Activated CD8-positive, alpha-beta T cell treated with anti-CD3 and anti-CD28 coated beads, Interleukin-2, amount 10 ng/mL, durations not matched to agents 7 days and 5 days (primary cell): ENCODE data around the gene SEPHS2. TPM values are rescaled to one million over a fixed set of nuclear protein-coding genes. Genes with fewer than 3 reads are reported as not detected.
A peak's percentile ranks its signal among the peaks of the same experiment; 100 is the strongest.

Source experiments
- ATAC-seq: fragments of 150-1000 bp; cut with Tn5 transposase; one replicate; pipeline ENCODE4 v1.10.0; 2021; ENCODE audit warnings: moderate library complexity
- CTCF ChIA-PET: fragments of 350-600 bp; sonication (Branson Sonifier 250); formaldehyde crosslinking; loops from one replicate; lab custom pipeline; 2021; ENCODE audit warnings: antibody characterized with exemption; lab: Charles Lee
- POLR2A ChIA-PET: fragments of 350-600 bp; sonication (Branson Sonifier 250); formaldehyde crosslinking; loops from one replicate; lab custom pipeline; 2021; ENCODE audit warnings: antibody characterized with exemption; lab: Charles Lee
- DNase-seq: peaks from one replicate; pipeline ENCODE4 v3.0.0-alpha.2; 2020
- H3K27ac Mint-ChIP-seq: one replicate; pipeline ENCODE4 v1.8.0; 2021; ENCODE audit warnings: mild to moderate bottlenecking, mixed read lengths
- H3K27me3 Mint-ChIP-seq: one replicate; pipeline ENCODE4 v1.8.0; 2021; ENCODE audit warnings: low read depth, mixed read lengths
- H3K36me3 Mint-ChIP-seq: one replicate; pipeline ENCODE4 v1.8.0; 2021; ENCODE audit warnings: low read depth, mixed read lengths
- H3K4me1 Mint-ChIP-seq: one replicate; pipeline ENCODE4 v1.8.0; 2021; ENCODE audit warnings: low read depth, mixed read lengths
- H3K4me3 Mint-ChIP-seq: one replicate; pipeline ENCODE4 v1.8.0; 2021; ENCODE audit warnings: mild to moderate bottlenecking, mixed read lengths
- H3K9me3 Mint-ChIP-seq: one replicate; pipeline ENCODE4 v1.8.0; 2022; ENCODE audit warnings: mixed read lengths; ENCODE audit not compliant: insufficient read depth
- total RNA-seq, 2 experiments: library from RNA; stranded (reverse); gene quantifications; one replicate each; pipeline ENCODE4 v1.2.3, GENCODE V29; 2021

Gene SEPHS2
- total RNA-seq, 2 experiments from 2014 or later = 64.6 to 68.7 TPM

DNA sequence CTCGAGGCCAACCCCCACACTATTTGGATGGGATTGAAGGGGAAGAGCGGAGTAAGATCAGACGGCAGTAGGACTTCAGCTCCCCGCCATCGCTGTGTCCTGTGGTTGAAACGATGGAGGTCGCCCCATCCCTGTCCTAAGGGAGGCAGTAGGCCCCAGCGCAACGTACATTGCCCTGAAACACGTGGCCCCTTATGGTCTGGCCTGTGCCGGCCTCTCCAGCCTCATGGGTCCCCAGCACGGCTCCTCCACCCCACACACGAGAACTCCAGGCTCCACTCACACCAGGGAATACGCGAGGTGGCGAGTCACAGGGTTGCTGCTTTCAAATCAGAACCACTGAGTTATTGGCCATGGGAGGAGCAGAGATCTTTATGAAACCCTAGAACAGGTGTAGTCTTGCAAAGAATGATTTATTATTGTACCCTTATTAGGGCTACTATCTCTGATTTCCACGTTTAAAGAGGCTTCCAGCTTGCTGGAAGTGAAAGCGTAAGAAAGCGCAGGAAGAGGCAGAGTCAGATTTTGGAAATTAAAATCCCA, 15.2 kb downstream of the SEPHS2 start:
- no peak overlapping the region for H3K27ac Mint-ChIP-seq
- H3K4me3 Mint-ChIP-seq = no peak overlapping the region
- ChIA-PET CTCF (interaction anchor here (0.9 to 2.4 kb wide), 46 partner anchors 11 to 338 kb away, joined by 3 to 80 read pairs (median 10); partner anchors contain the start of genes FBRS, ITGAL, PHKG2 and SEPHS2), POLR2A (interaction anchor here (0.6 to 2.9 kb wide), 19 partner anchors 9 to 204 kb away, joined by 3 to 27 read pairs (median 5); partner anchors contain the start of genes ITGAL, SEPHS2, ZNF747 and ZNF764)
- peak; percentile 13 for ATAC-seq
- H3K27me3 Mint-ChIP-seq = no peaks in the 10 kb centered on the region
- peaks cover 43% of the 10 kb centered on the region for H3K4me1 Mint-ChIP-seq
- no peaks in the 10 kb centered on the region for H3K9me3 Mint-ChIP-seq
- DNase-seq = no peak
- H3K36me3 Mint-ChIP-seq = peaks cover 27% of the 10 kb centered on the region

DNA sequence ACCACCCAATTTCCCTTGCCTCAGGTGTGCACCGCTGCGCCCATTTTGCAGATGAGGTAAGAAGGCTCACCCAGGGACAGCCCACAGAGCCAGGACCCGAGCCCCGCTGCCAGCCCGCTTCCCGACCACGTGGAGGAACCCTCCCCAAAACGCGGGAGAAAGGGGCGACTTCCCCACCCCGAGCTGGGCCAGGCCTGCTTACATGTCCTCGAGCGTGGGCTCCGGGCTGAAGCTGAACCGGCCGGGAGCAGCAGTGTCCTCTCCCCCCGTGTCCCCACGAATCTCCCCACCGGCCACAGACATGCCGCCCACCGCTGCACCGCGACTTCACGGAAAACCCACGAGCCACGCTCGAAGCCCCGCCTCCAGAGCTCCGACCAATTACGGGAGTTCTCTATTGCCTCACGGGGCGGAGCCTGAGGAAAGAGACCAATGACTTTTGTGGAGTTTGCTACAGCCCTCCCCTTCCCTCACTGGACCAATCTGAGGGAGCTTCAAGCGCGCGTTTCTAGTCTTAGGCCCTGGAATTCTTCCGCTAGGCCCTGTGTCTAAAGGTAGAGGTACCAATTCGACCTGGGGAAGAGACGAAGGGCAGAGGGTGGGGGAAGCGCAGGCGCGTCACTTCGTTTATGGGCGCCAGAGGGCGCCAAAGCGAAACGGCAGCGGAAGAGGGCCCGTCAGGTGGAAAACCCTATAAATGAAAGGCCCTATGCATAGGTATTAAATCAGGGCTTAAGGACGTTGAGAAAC, 15.8 kb downstream of the SEPHS2 start, which contains the start of gene DCTPP1:
Gene DCTPP1, minus strand, starts transcription at position 353 of the 750 bp plus-strand sequence. Its CDS starts 50 bp downstream, at position 303.
- Mint-ChIP-seq H3K4me3 (no peak within 1 kb of the TSS), H3K9me3 (no peaks in the 10 kb centered on the region), H3K4me1 (peaks cover 40% of the 10 kb centered on the region), H3K27me3 (no peaks in the 10 kb centered on the region), H3K27ac (no peak within 1 kb of the TSS), H3K36me3 (peaks cover 29% of the 10 kb centered on the region)
- DNase-seq (peak; percentile 99), ATAC-seq (peak; percentile 99)
- POLR2A ChIA-PET = interaction anchor here (0.7 to 2.9 kb wide), 21 partner anchors 10 to 185 kb away, joined by 3 to 27 read pairs (median 4); partner anchors contain the start of genes ITGAL, SEPHS2, ZNF747 and ZNF764
- CTCF ChIA-PET = interaction anchor here (0.6 to 2.4 kb wide), 66 partner anchors 9 to 338 kb away, joined by 3 to 80 read pairs (median 7); partner anchors contain the start of genes FBRS, ITGAL, PHKG2 and PRR14

DNA sequence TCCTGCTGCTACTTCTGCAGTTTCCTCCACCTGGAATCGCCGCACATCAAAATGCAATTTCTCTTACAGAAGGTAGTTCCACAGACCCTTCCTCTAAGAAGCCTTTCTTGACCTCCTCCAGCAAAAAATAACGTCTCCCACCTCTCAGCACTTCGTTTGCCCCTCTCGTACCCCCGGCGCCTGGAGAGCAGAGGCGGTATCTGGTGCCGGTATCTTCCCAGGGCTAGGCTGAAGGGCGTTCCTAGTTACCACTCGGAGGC, 16.3 kb downstream of the SEPHS2 start:
- Mint-ChIP-seq H3K27me3 (no peaks in the 10 kb centered on the region), H3K36me3 (peaks cover 33% of the 10 kb centered on the region), H3K27ac (no peak overlapping the region), H3K4me1 (peaks cover 39% of the 10 kb centered on the region), H3K4me3 (no peak overlapping the region), H3K9me3 (no peaks in the 10 kb centered on the region)
- CTCF ChIA-PET = interaction anchor here (0.6 to 2.4 kb wide), 67 partner anchors 10 to 337 kb away, joined by 3 to 80 read pairs (median 7); partner anchors contain the start of genes FBRS, ITGAL, PHKG2 and PRR14
- ATAC-seq (no peak), DNase-seq (no peak)
- POLR2A ChIA-PET = interaction anchor here (0.7 to 2.9 kb wide), 21 partner anchors 10 to 186 kb away, joined by 3 to 27 read pairs (median 4); partner anchors contain the start of genes ITGAL, SEPHS2, ZNF747 and ZNF764

DNA sequence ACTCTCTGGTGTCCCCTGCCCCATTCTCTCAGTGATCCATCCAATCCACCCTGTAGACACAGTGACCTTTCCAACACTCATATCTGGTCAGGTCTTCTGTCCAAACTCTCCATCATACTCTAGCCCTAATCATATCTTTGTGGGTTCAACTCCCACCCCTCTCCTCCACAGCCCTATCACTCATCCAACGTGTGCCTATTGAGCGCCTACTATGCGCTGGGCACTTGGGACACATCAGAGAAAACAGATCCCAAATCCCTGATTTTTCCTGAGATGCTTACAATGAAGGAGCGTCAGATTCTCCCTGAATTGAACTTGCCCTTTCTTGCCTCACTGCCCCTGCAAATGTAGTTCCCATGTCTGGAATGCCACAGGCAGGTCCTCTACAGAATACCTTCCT, 17.6 kb downstream of the SEPHS2 start:
- no peak for DNase-seq
- ChIA-PET CTCF (interaction anchor here (1.5 kb wide), 1 partner anchor 19 kb away, joined by 4 read pairs; no protein-coding TSS in a partner anchor), POLR2A (interaction anchor here (2.9 kb wide), 1 partner anchor 44 kb away, joined by 27 read pairs; the partner anchor contains the start of gene ITGAL)
- H3K36me3 Mint-ChIP-seq = peaks cover 44% of the 10 kb centered on the region
- peaks cover 34% of the 10 kb centered on the region for H3K4me1 Mint-ChIP-seq
- ATAC-seq = no peak
- H3K9me3 Mint-ChIP-seq = no peaks in the 10 kb centered on the region
- no peak overlapping the region for H3K4me3 Mint-ChIP-seq
- no peaks in the 10 kb centered on the region for H3K27me3 Mint-ChIP-seq
- peak overlapping the region; percentile 22 for H3K27ac Mint-ChIP-seq

DNA sequence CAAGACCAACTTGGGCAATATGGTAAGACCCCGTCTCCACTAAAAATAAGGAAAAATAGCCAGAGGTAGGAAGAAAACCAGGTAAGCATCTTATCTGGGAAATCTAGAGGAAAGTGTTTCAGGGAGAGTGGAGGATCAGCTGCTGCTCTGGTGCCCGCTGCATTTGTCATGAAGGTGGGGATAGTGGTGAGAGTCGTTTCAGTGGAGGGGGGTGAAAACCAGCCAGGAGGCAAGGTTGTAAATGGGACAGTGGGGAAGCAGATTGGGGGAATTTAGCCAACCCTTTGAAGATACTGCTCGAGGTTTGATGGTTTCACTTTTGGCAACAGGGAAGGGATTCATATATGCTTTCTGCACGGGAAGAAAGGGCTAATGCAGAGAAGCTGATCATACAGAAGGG, 24.7 kb downstream of the SEPHS2 start:
- Mint-ChIP-seq H3K4me1 (peaks cover 28% of the 10 kb centered on the region), H3K36me3 (peaks cover 56% of the 10 kb centered on the region), H3K27me3 (no peaks in the 10 kb centered on the region), H3K4me3 (no peak overlapping the region), H3K9me3 (no peaks in the 10 kb centered on the region), H3K27ac (no peak overlapping the region)
- ATAC-seq = no peak
- POLR2A ChIA-PET = no interaction called here
- no peak for DNase-seq
- CTCF ChIA-PET = interaction anchor here (1.2 to 4.0 kb wide), 3 partner anchors 9 to 14 kb away, joined by 3 to 44 read pairs (median 4); partner anchors contain the start of genes DCTPP1 and ZNF771

DNA sequence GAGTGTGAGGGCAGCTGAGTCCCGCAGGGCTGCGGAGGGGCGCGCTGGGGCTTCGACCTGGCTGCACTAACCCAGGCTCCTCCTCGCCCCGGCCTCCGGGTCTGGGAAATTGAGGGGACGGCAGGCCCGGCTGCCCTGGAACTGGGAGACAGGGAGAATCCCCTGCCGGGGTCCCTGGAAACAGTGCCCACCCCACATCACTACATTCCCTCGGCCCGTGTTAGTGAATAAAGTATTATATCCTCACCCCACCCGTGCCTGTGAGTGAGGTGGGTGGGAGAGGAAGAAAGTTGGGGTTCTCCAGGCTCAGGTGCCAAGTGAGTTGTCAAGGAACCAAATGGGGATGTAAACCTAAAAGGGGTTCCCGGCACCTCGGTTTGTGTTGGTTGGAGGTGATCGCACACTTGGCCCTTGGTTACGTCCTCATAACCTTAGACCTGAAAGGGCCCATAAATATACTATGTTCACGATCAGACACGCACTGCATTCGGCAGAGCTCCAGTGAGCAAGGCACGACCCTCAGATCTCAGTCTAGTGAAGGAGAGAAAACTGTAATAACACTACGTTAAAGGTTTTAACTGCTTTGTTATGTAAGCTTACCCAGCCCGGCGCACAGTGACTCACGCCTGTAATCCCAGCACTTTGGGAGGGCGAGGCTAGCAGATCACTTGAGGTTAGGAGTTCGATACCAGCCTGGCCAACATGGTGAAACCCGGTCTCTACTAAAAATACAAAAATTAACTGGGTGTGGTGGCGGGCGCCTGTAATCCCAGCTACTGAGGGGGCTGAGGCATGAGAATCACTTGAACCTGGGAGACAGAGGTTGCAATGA, 27.1 kb downstream of the SEPHS2 start:
- CTCF ChIA-PET = interaction anchor here (0.8 to 4.0 kb wide), 14 partner anchors 10 to 327 kb away, joined by 3 to 44 read pairs (median 4); partner anchors contain the start of genes DCTPP1, ITGAL, TBC1D10B and TBX6
- ATAC-seq = no peak

DNA sequence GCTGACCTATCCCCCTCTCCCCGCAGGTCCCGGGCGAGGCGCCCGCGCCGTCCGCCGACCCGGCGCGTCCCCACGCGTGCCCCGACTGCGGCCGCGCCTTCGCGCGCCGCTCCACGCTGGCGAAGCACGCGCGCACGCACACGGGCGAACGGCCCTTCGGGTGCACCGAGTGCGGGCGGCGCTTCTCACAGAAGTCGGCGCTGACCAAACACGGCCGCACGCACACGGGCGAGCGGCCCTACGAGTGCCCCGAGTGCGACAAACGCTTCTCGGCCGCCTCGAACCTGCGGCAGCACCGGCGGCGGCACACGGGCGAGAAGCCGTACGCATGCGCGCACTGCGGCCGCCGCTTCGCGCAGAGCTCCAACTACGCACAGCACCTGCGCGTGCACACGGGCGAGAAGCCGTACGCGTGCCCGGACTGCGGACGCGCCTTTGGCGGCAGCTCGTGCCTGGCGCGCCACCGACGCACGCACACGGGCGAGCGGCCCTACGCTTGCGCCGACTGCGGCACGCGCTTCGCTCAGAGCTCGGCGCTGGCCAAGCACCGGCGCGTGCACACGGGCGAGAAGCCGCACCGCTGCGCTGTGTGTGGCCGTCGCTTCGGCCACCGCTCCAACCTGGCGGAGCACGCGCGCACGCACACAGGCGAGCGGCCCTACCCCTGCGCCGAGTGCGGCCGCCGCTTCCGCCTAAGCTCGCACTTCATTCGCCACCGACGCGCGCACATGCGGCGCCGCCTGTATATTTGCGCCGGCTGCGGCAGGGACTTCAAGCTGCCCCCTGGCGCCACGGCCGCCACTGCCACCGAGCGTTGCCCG, 27.9 kb downstream of the SEPHS2 start:
- peak overlapping the region; percentile 61 for H3K4me3 Mint-ChIP-seq
- ATAC-seq (peak; percentile 88), DNase-seq (peak; percentile 92)
- POLR2A ChIA-PET = interaction anchor here (0.6 to 2.0 kb wide), 15 partner anchors 8 to 326 kb away, joined by 3 to 8 read pairs (median 3); partner anchors contain the start of genes DCTPP1, SEPTIN1, SRCAP and TBX6
- H3K27ac Mint-ChIP-seq = peak overlapping the region; percentile 55
- H3K9me3 Mint-ChIP-seq = no peaks in the 10 kb centered on the region
- H3K4me1 Mint-ChIP-seq = peaks cover 25% of the 10 kb centered on the region
- H3K36me3 Mint-ChIP-seq = peaks cover 43% of the 10 kb centered on the region
- CTCF ChIA-PET = interaction anchor here (0.5 to 4.0 kb wide), 15 partner anchors 9 to 326 kb away, joined by 3 to 44 read pairs (median 4); partner anchors contain the start of genes DCTPP1, ITGAL, SEPTIN1 and TBC1D10B
- no peaks in the 10 kb centered on the region for H3K27me3 Mint-ChIP-seq

More for the DNA sequence above, 27.1 kb downstream of the SEPHS2 start:
- no peaks in the 10 kb centered on the region for H3K27me3 Mint-ChIP-seq
- peak overlapping the region; percentile 80 for H3K27ac Mint-ChIP-seq
- H3K9me3 Mint-ChIP-seq = no peaks in the 10 kb centered on the region
- H3K4me1 Mint-ChIP-seq = peaks cover 23% of the 10 kb centered on the region
- H3K36me3 Mint-ChIP-seq = peaks cover 47% of the 10 kb centered on the region
- H3K4me3 Mint-ChIP-seq = peak overlapping the region; percentile 61
- DNase-seq = no peak
- POLR2A ChIA-PET = interaction anchor here (0.6 to 2.0 kb wide), 15 partner anchors 9 to 740 kb away, joined by 3 to 8 read pairs (median 4); partner anchors contain the start of genes DCTPP1, SEPTIN1, SRCAP and ZNF48

DNA sequence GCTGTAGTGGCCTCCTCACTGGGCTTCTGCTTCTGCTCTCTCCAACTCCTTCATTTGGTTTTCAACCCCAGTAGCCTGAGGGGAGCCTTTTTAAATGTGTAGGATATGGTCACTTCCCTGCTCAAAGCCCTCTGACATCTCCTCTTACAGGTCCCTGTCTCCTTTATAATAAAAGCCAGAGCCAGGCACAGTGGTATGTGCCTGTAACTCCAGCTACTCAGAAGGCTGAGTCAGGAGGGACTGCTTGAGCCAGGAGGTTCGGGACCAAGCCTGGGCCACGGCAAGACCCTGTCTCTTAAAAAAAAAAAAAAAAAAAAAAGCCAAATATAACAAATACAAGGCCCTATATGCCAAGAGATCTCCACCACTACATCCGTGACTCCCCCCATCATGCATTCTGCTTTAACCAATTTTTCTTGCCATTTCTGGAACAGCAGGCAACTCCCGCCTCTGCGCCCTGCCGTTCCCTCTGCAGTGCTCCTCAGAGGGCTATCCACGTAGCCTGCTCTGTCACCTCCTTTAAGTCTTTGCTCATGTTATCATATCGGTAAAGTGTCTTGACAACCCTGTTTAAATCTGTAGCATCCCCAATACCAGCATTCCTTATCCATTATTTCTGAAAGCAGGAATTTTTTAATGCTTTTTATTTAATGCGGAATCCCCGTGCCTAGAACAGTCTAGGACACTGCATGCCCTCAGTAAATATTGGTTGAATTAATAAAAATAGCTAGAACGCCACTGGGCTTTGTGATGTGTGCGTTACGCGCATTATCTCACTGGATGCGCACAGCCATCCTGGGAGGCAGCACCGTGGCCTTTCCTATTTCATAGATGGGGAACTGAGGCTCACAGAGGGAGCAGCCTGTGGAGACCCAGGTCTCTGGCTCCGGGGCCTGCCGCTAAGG, 28.8 kb downstream of the SEPHS2 start:
- DNase-seq = no peak
- POLR2A ChIA-PET = interaction anchor here (0.6 to 2.0 kb wide), 8 partner anchors 9 to 325 kb away, joined by 3 to 8 read pairs (median 4); partner anchors contain the start of genes DCTPP1, SEPTIN1, TBX6 and ZNF48
- Mint-ChIP-seq H3K27me3 (no peaks in the 10 kb centered on the region), H3K4me3 (peak overlapping the region; percentile 32), H3K27ac (peak overlapping the region; percentile 58), H3K36me3 (peaks cover 47% of the 10 kb centered on the region), H3K4me1 (peaks cover 33% of the 10 kb centered on the region), H3K9me3 (no peaks in the 10 kb centered on the region)
- ATAC-seq = no peak
- CTCF ChIA-PET = interaction anchor here (0.5 to 4.0 kb wide), 12 partner anchors 9 to 212 kb away, joined by 3 to 44 read pairs (median 6); partner anchors contain the start of genes DCTPP1, ITGAL, TBC1D10B and ZNF771

DNA sequence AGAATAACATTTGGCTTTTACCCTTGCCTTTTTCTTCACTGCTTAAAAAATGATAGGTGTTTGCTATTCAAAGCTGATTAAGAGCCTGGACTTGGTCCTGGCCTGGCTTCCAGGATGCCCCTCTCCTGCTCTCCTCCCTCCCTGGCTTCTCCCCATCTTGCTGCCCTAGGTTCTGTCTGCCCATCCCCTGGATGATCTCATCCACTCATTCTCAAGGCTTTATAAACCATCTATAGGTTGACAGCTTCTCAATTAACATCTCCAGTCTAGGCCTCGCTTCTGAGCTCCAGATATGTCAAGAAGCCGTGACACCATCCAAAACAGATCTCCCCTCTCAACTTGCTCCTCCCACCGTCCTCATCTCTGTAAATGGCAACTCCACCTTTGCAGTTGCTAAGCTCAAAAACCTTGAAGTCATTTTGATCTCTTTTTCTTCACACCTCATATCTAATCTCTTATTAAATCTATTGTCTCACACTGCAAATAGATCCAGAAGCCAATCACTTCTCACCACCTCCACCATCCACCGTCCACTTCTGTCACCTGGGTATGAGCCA, 29.5 kb downstream of the SEPHS2 start:
- no peak overlapping the region for H3K4me3 Mint-ChIP-seq

More for the DNA sequence above, 29.5 kb downstream of the SEPHS2 start:
- CTCF ChIA-PET = interaction anchor here (0.8 to 3.3 kb wide), 5 partner anchors 8 to 199 kb away, joined by 3 to 41 read pairs (median 3); partner anchors contain the start of genes DCTPP1 and ZNF771
- peaks cover 42% of the 10 kb centered on the region for H3K36me3 Mint-ChIP-seq
- POLR2A ChIA-PET = interaction anchor here (0.7 to 1.1 kb wide), 3 partner anchors 9 to 324 kb away, joined by 3 to 5 read pairs (median 3); partner anchors contain the start of genes DCTPP1, TBX6 and ZNF771
- ATAC-seq (no peak), DNase-seq (no peak)
- no peaks in the 10 kb centered on the region for H3K9me3 Mint-ChIP-seq
- H3K4me1 Mint-ChIP-seq = peaks cover 34% of the 10 kb centered on the region
- no peaks in the 10 kb centered on the region for H3K27me3 Mint-ChIP-seq
- H3K27ac Mint-ChIP-seq = no peak overlapping the region
